GM23338 (cell line): ENCODE data around the gene MSN. TPM values are rescaled to one million over a fixed set of nuclear protein-coding genes. Genes with fewer than 3 reads are reported as not detected.

ENCODE experiments used
- ATAC-seq: fragments of 200-7000 bp; cut with Tn5 transposase; 3 replicates; pipeline ENCODE4 v1.9.1; 2020
- DNase-seq: peaks from one replicate; pipeline ENCODE4 v3.0.0-alpha.2; 2015; ENCODE audit warnings: low spot score
- H2AFZ ChIP-seq: fragments of 200-600 bp; sonication (generic); 2 replicates; pipeline ENCODE4 v1.8.0; 2016; ENCODE audit warnings: antibody characterized with exemption, mild to moderate bottlenecking, moderate library complexity
- H3F3A ChIP-seq: fragments of 200-600 bp; sonication (generic); replicated peaks from 2 replicates; pipeline ENCODE4 v1.8.0; 2017; ENCODE audit warnings: antibody characterized with exemption, mixed run types, low read depth
- H3K27ac ChIP-seq: fragments of 200-600 bp; sonication (generic); 2 replicates; pipeline ENCODE4 v1.6.1; 2016; ENCODE audit warnings: low read depth
- H3K27me3 ChIP-seq: fragments of 200-600 bp; sonication (generic); 2 replicates; pipeline ENCODE4 v1.8.0; 2016; ENCODE audit warnings: mild to moderate bottlenecking, mixed run types, moderate library complexity; ENCODE audit not compliant: insufficient read depth
- H3K36me3 ChIP-seq: fragments of 200-600 bp; sonication (generic); 2 replicates; pipeline ENCODE4 v1.8.0; 2016; ENCODE audit warnings: mild to moderate bottlenecking; ENCODE audit not compliant: insufficient read depth
- H3K4me1 ChIP-seq: fragments of 200-600 bp; sonication (generic); 2 replicates; pipeline ENCODE4 v1.8.0; 2016; ENCODE audit warnings: mild to moderate bottlenecking, moderate library complexity; ENCODE audit not compliant: insufficient read depth
- H3K4me2 ChIP-seq: fragments of 200-600 bp; sonication (generic); 2 replicates; pipeline ENCODE4 v1.7.1; 2017; ENCODE audit warnings: mixed run types
- H3K4me3 ChIP-seq: fragments of 200-600 bp; sonication (generic); 2 replicates; pipeline ENCODE4 v1.6.1; 2016; ENCODE audit warnings: mixed run types
- H3K79me2 ChIP-seq: fragments of 200-600 bp; sonication (generic); replicated peaks from 2 replicates; pipeline ENCODE4 v1.8.0; 2017; ENCODE audit warnings: mild to moderate bottlenecking; ENCODE audit not compliant: insufficient read depth
- H3K9me2 ChIP-seq: fragments of 200-600 bp; sonication (generic); 2 replicates; pipeline ENCODE4 v1.8.0; 2017; ENCODE audit not compliant: insufficient read depth
- H4K20me1 ChIP-seq: fragments of 200-600 bp; sonication (generic); replicated peaks from 2 replicates; pipeline ENCODE4 v1.8.0; 2017; ENCODE audit warnings: mild to moderate bottlenecking; ENCODE audit not compliant: insufficient read depth
- H3K27ac Mint-ChIP-seq: 2 replicates; pipeline ENCODE4 v1.8.0; 2020; ENCODE audit warnings: inconsistent platforms, mild to moderate bottlenecking, moderate library complexity, mixed read lengths
- H3K27me3 Mint-ChIP-seq: 3 replicates; pipeline ENCODE4 v1.8.0; 2022; ENCODE audit warnings: low read depth, mild to moderate bottlenecking, moderate library complexity, mixed read lengths, inconsistent platforms; ENCODE audit not compliant: insufficient read depth, poor library complexity
- H3K36me3 Mint-ChIP-seq: 3 replicates; pipeline ENCODE4 v1.8.0; 2021; ENCODE audit warnings: low read depth, mild to moderate bottlenecking, inconsistent platforms, moderate library complexity, mixed read lengths
- H3K4me1 Mint-ChIP-seq: 3 replicates; pipeline ENCODE4 v1.8.0; 2020; ENCODE audit warnings: mild to moderate bottlenecking, inconsistent platforms, mixed read lengths
- H3K4me3 Mint-ChIP-seq: 3 replicates; pipeline ENCODE4 v1.8.0; 2021; ENCODE audit warnings: moderate library complexity, mild to moderate bottlenecking, inconsistent platforms, mixed read lengths
- H3K9me3 Mint-ChIP-seq: 3 replicates; pipeline ENCODE4 v1.8.0; 2020; ENCODE audit warnings: moderate library complexity, mild to moderate bottlenecking, inconsistent platforms, mixed read lengths
- CREB1 ChIP-seq: fragments of 250-450 bp; sonication (Bioruptor Pico); IDR thresholded peaks from 2 replicates; pipeline ENCODE4 v1.5.0; 2020; ENCODE audit warnings: low read depth, mild to moderate bottlenecking, moderate library complexity
- EZH2 ChIP-seq: fragments of 200-600 bp; sonication (generic); IDR thresholded peaks from one replicate; pipeline ENCODE4 v1.8.0; 2017; ENCODE audit warnings: antibody characterized with exemption, mild to moderate bottlenecking, low read depth; ENCODE audit not compliant: unreplicated experiment
- EZH2phosphoT487 ChIP-seq: fragments of 200-600 bp; sonication (generic); IDR thresholded peaks from one replicate; pipeline ENCODE4 v1.8.1; 2018; ENCODE audit warnings: antibody characterized with exemption; ENCODE audit not compliant: unreplicated experiment
- NANOG ChIP-seq: IDR thresholded peaks from 2 replicates; pipeline ENCODE4 v1.6.1; 2016; ENCODE audit warnings: antibody characterized with exemption, borderline replicate concordance
- STAT1 ChIP-seq: IDR thresholded peaks from one replicate; pipeline ENCODE4 v1.6.1; 2016; ENCODE audit warnings: antibody characterized with exemption; ENCODE audit not compliant: unreplicated experiment
- ZNF114 ChIP-seq: fragments of 250-450 bp; sonication (Bioruptor Pico); IDR thresholded peaks from 2 replicates; pipeline ENCODE4 v1.5.0; 2020; ENCODE audit warnings: mild to moderate bottlenecking, moderate library complexity
- ZNF331 ChIP-seq: fragments of 250-450 bp; sonication (Bioruptor Pico); IDR thresholded peaks from 2 replicates; pipeline ENCODE4 v1.5.0; 2020; ENCODE audit warnings: low read depth, mild to moderate bottlenecking, moderate library complexity
- polyA plus RNA-seq: library from polyadenylated mRNA; unstranded; fragments of >200 nt; fragmentation: Nextera tagmentation; extraction: Ambion mirVana; gene quantifications from 2 replicates; pipeline ENCODE4 v1.2.1, GENCODE V29; 2016
- total RNA-seq: library from RNA; depleted of rRNA; stranded (reverse); fragments of >200 nt; shearing (Covaris generic); gene quantifications from 2 replicates; pipeline ENCODE4 v1.2.3, GENCODE V29; 2014
- TF ChIP-seq, protein P1 (sequence below): IDR thresholded peaks from one replicate; pipeline ENCODE4 v1.6.1; 2018; ENCODE audit warnings: antibody characterized with exemption; ENCODE audit not compliant: unreplicated experiment
- TF ChIP-seq, protein P2 (sequence below): IDR thresholded peaks from 2 replicates; pipeline ENCODE4 v1.6.1; 2016; ENCODE audit warnings: antibody characterized with exemption

The MSN gene
- total and polyA plus RNA-seq, 2 experiments from 2014 or later, result 49.2 to 120 TPM

DNA sequence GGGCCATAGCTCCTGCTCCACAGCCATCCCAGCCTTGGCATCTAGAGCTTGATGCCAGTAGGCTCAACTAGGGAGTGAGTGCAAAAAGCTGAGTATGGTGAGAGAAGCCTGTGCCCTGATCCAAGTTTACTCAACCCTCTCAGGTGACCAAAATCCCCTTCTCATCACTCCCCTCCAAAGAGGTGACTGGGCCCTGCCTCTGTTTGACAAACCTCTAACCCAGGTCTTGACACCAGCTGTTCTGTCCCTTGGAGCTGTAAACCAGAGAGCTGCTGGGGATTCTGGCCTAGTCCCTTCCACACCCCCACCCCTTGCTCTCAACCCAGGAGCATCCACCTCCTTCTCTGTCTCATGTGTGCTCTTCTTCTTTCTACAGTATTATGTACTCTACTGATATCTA, 73.5 kb downstream of the MSN start:
- Mint-ChIP-seq H3K27me3 (no peaks in the 10 kb centered on the region), H3K9me3 (no peaks in the 10 kb centered on the region), H3K4me3 (no peak overlapping the region), H3K4me1 (peaks cover 7% of the 10 kb centered on the region; the same call in 2 of the 3 replicates), H3K27ac (no peak overlapping the region), H3K36me3 (peaks cover 43% of the 10 kb centered on the region)
- Histone ChIP-seq H3K27me3 (no peaks in the 10 kb centered on the region), H4K20me1 (no peaks in the 10 kb centered on the region), H3K4me2 (no peak overlapping the region), H3F3A (no peaks in the 10 kb centered on the region), H2AFZ (no peak overlapping the region), H3K36me3 (no peaks in the 10 kb centered on the region), H3K27ac (no peak overlapping the region), H3K79me2 (no peaks in the 10 kb centered on the region), H3K9me2 (no peaks in the 10 kb centered on the region), H3K4me1 (peaks cover 11% of the 10 kb centered on the region), H3K4me3 (no peak overlapping the region)
- ATAC-seq (no peak), DNase-seq (no peak)
- TF ChIP-seq ZNF331 (no peak), CREB1 (CRISPR knock-in tag) (no peak), EZH2 (no peak), STAT1 (no peak)
- TF ChIP-seq, protein P1, sequence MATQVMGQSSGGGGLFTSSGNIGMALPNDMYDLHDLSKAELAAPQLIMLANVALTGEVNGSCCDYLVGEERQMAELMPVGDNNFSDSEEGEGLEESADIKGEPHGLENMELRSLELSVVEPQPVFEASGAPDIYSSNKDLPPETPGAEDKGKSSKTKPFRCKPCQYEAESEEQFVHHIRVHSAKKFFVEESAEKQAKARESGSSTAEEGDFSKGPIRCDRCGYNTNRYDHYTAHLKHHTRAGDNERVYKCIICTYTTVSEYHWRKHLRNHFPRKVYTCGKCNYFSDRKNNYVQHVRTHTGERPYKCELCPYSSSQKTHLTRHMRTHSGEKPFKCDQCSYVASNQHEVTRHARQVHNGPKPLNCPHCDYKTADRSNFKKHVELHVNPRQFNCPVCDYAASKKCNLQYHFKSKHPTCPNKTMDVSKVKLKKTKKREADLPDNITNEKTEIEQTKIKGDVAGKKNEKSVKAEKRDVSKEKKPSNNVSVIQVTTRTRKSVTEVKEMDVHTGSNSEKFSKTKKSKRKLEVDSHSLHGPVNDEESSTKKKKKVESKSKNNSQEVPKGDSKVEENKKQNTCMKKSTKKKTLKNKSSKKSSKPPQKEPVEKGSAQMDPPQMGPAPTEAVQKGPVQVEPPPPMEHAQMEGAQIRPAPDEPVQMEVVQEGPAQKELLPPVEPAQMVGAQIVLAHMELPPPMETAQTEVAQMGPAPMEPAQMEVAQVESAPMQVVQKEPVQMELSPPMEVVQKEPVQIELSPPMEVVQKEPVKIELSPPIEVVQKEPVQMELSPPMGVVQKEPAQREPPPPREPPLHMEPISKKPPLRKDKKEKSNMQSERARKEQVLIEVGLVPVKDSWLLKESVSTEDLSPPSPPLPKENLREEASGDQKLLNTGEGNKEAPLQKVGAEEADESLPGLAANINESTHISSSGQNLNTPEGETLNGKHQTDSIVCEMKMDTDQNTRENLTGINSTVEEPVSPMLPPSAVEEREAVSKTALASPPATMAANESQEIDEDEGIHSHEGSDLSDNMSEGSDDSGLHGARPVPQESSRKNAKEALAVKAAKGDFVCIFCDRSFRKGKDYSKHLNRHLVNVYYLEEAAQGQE, result no peak

DNA sequence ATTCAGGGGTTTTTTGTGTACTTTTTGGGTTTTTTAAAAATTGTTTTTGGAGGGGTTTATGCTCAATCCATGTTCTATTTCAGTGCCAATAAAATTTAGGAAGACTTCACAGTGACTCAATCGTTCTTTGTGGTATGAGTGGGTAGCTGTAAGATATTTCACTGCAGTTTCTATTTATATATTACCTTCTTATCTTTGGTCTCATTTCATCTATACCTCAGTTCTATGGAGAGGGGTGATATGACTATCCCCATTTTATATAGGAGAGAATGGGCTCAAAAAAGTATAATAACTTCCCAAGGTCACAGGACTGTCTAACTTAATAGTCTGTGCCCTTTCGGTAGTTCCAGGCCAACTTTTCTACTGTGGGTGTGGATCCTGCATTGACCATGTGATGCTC, 74.4 kb downstream of the MSN start:
- Mint-ChIP-seq H3K27ac (no peak overlapping the region), H3K9me3 (no peaks in the 10 kb centered on the region), H3K27me3 (no peaks in the 10 kb centered on the region), H3K4me3 (no peak overlapping the region), H3K4me1 (peaks cover 7% of the 10 kb centered on the region; the same call in 2 of the 3 replicates), H3K36me3 (peaks cover 36% of the 10 kb centered on the region)
- no peak overlapping the region for H3K4me2 ChIP-seq
- H3K36me3 ChIP-seq, result no peaks in the 10 kb centered on the region
- no peaks in the 10 kb centered on the region for H3K9me2 ChIP-seq
- no peaks in the 10 kb centered on the region for H4K20me1 ChIP-seq
- DNase-seq (no peak), ATAC-seq (no peak)
- H3F3A ChIP-seq, result no peaks in the 10 kb centered on the region
- H3K4me1 ChIP-seq, result peaks cover 11% of the 10 kb centered on the region
- H3K79me2 ChIP-seq, result no peaks in the 10 kb centered on the region
- no peak overlapping the region for H3K27ac ChIP-seq
- H2AFZ ChIP-seq, result no peak overlapping the region
- H3K27me3 ChIP-seq, result no peaks in the 10 kb centered on the region
- no peak overlapping the region for H3K4me3 ChIP-seq
- TF ChIP-seq ZNF114 (CRISPR knock-in tag) (no peak), EZH2 (no peak), NANOG (no peak), CREB1 (CRISPR knock-in tag) (no peak), EZH2phosphoT487 (no peak)
- TF ChIP-seq, protein P2, sequence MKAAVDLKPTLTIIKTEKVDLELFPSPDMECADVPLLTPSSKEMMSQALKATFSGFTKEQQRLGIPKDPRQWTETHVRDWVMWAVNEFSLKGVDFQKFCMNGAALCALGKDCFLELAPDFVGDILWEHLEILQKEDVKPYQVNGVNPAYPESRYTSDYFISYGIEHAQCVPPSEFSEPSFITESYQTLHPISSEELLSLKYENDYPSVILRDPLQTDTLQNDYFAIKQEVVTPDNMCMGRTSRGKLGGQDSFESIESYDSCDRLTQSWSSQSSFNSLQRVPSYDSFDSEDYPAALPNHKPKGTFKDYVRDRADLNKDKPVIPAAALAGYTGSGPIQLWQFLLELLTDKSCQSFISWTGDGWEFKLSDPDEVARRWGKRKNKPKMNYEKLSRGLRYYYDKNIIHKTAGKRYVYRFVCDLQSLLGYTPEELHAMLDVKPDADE, result no peak
- TF ChIP-seq, protein P1, result no peak
